GM23248 (cell line): ENCODE measurements around the gene MMEL1. TPM values are rescaled to one million over a fixed set of nuclear protein-coding genes. Genes with fewer than 3 reads are reported as not detected.

ENCODE experiments used
- DNase-seq: peaks from one replicate; pipeline ENCODE4 v3.0.0-alpha.2; 2015
- H2AFZ ChIP-seq: fragments of 200-600 bp; sonication (generic); 2 replicates; pipeline ENCODE4 v1.6.1; 2016; ENCODE audit warnings: antibody characterized with exemption
- H3F3A ChIP-seq: fragments of 200-600 bp; sonication (generic); 2 replicates; pipeline ENCODE4 v1.6.1; 2016; ENCODE audit warnings: mild to moderate bottlenecking, antibody characterized with exemption, mixed run types; ENCODE audit not compliant: insufficient read depth
- H3K27ac ChIP-seq: fragments of 200-600 bp; sonication (generic); 2 replicates; pipeline ENCODE4 v1.5.1; 2016; ENCODE audit warnings: mild to moderate bottlenecking
- H3K27me3 ChIP-seq: fragments of 200-600 bp; sonication (generic); replicated peaks from 2 replicates; pipeline ENCODE4 v1.6.1; 2016; ENCODE audit warnings: mild to moderate bottlenecking; ENCODE audit not compliant: insufficient read depth
- H3K36me3 ChIP-seq: fragments of 200-600 bp; sonication (generic); 2 replicates; pipeline ENCODE4 v1.6.1; 2016; ENCODE audit warnings: low read depth, mild to moderate bottlenecking
- H3K4me1 ChIP-seq: fragments of 200-600 bp; sonication (generic); 2 replicates; pipeline ENCODE4 v1.6.1; 2016; ENCODE audit warnings: mild to moderate bottlenecking; ENCODE audit not compliant: insufficient read depth
- H3K4me2 ChIP-seq: fragments of 200-600 bp; sonication (generic); one replicate; pipeline ENCODE4 v1.6.1; 2016; ENCODE audit warnings: mild to moderate bottlenecking; ENCODE audit not compliant: unreplicated experiment
- H3K4me3 ChIP-seq: fragments of 200-600 bp; sonication (generic); 2 replicates; pipeline ENCODE4 v1.5.1; 2016; ENCODE audit warnings: mild to moderate bottlenecking
- H3K79me2 ChIP-seq: fragments of 200-600 bp; sonication (generic); 2 replicates; pipeline ENCODE4 v1.6.1; 2016; ENCODE audit warnings: mild to moderate bottlenecking; ENCODE audit not compliant: insufficient read depth
- H3K9ac ChIP-seq: fragments of 200-600 bp; sonication (generic); 2 replicates; pipeline ENCODE4 v1.6.1; 2016; ENCODE audit warnings: mild to moderate bottlenecking
- H3K9me2 ChIP-seq: fragments of 200-600 bp; sonication (generic); 2 replicates; pipeline ENCODE4 v1.6.1; 2016; ENCODE audit warnings: mixed run types, mild to moderate bottlenecking, moderate library complexity; ENCODE audit not compliant: insufficient read depth
- H3K9me3 ChIP-seq: fragments of 200-600 bp; sonication (generic); one replicate; pipeline ENCODE4 v1.6.1; 2017; ENCODE audit warnings: low read depth
- H4K20me1 ChIP-seq: fragments of 200-600 bp; sonication (generic); 2 replicates; pipeline ENCODE4 v1.6.0; 2016; ENCODE audit not compliant: insufficient read depth
- EZH2 ChIP-seq: fragments of 200-600 bp; sonication (generic); IDR thresholded peaks from 2 replicates; pipeline ENCODE4 v1.6.1; 2018; ENCODE audit warnings: antibody characterized with exemption, mild to moderate bottlenecking; ENCODE audit not compliant: insufficient read depth, poor library complexity, severe bottlenecking
- EZH2phosphoT487 ChIP-seq: fragments of 200-600 bp; sonication (generic); IDR thresholded peaks from 2 replicates; pipeline ENCODE4 v1.6.1; 2018; ENCODE audit warnings: antibody characterized with exemption, moderate library complexity, mild to moderate bottlenecking, low read depth; ENCODE audit not compliant: insufficient read depth
- WGBS, 2 experiments: methylation state at CpG; one replicate each; pipeline ENCODE4 v1.1.6; 2015 to 2017; ENCODE audit warnings: low lambda C conversion rate in 2 of 2, low coverage in 1 of 2; ENCODE audit errors: missing lambda C conversion rate in 2 of 2; 5-methylcytosine and 5-hydroxymethylcytosine counted together
- in situ Hi-C: fragments of 300-500 bp; cut with MboI; formaldehyde crosslinking; loops from 2 replicates; pipeline ENCODE4 v1.15.0; 2020
- polyA plus RNA-seq: library from polyadenylated mRNA; unstranded; fragments of >200 nt; fragmentation: Nextera tagmentation; extraction: Ambion mirVana; gene quantifications from 2 replicates; pipeline ENCODE4 v1.2.1, GENCODE V29; 2016
- total RNA-seq: library from RNA; depleted of rRNA; stranded (reverse); fragments of >200 nt; shearing (Covaris generic); gene quantifications from 2 replicates; pipeline ENCODE4 v1.2.3, GENCODE V29; 2014

Gene MMEL1
- total and polyA plus RNA-seq, 2 experiments from 2014 or later: not detected

DNA sequence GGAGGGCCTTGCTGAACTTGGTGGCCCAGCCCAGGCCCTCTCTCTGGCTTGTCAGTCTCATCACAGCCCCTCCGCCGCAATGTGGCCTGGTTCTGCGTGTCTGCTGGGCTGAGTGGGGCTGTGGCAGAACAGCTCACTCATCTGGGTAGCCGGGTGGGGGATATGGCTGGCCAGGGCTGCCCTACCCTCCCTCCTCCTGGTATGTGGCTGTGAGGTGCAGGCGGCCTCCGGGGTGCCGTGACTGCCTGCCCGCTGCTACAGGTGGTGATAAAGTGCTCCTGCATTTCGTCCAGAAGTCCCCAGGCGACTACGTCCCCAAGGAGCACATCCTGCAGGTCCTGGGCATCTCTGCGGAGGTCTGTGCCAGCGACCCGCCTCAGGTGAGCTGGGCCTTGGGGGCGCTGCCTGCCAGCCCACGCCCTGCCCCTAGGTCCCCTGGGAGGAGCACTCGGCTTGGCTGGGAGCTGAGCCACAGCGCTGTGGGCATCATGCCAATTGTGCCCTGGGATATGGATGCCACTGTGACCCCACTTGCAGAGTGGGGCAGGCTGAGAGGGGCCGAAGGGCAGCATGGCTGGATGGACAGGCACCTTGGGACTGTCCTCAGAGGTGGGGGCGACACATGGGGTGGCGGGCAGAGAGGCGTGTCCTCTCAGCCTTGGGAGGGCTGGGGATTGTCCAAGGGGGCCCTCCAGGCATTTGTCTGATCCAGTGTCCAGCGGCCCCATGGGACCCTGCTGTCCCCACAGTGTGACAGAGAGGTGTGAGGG, 44.0 kb downstream of the MMEL1 start:
- no peak for DNase-seq
- no peak overlapping the region for H3K27ac ChIP-seq
- in situ Hi-C loops: no loop called here
- no peak overlapping the region for H3K4me3 ChIP-seq
- WGBS, 2 experiments: 85 to 95% methylated on average over 19 to 21 of the region's 23 CpGs
- H2AFZ ChIP-seq: no peak overlapping the region
- no peaks in the 10 kb centered on the region for H3K36me3 ChIP-seq
- H3K9me3 ChIP-seq: no peaks in the 10 kb centered on the region
- H3K79me2 ChIP-seq: no peaks in the 10 kb centered on the region
- H3K9me2 ChIP-seq: no peaks in the 10 kb centered on the region
- H3K9ac ChIP-seq: no peak overlapping the region
- H4K20me1 ChIP-seq: no peaks in the 10 kb centered on the region
- TF ChIP-seq EZH2 (no peak), EZH2phosphoT487 (no peak)
- H3K27me3 ChIP-seq: no peaks in the 10 kb centered on the region
- H3F3A ChIP-seq: no peaks in the 10 kb centered on the region
- H3K4me2 ChIP-seq: no peak overlapping the region
- H3K4me1 ChIP-seq: no peaks in the 10 kb centered on the region

DNA sequence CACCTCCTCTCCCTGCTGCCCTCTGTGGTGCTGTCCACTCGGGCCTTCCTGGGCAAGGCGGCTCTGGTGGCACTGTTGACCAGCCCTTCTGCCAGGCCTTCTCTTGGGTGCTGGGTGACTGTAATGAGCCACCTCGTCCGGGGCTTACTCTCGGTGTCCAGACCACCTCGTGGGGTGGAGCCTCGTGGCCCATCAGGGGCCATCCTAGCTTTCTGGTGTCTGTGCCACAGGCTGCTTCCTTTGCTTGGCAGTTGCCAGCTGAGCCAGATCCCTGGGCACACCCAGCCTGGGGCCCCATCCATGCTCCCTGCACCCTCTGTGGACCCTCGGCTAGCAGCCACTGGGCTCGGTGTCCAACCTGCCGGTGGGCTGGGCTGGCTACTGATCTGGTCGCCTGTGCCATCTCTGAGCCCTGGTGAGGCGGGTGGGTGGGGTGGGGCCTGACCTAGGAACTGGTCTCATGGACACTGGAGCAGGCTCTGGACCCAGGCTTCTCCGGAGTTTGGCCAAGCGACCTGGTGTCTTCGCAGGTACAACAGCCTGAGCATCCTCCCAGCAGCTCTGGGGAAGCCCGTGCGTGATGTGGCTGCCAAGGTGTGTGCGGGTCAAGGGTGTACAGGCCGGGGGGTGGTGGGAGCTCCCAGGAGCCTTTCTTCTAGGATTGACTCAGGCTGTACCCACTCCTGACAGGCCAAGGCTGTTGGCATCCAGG, 44.8 kb downstream of the MMEL1 start:
- Histone ChIP-seq H3K27me3 (no peaks in the 10 kb centered on the region), H3K79me2 (no peaks in the 10 kb centered on the region), H3K9me2 (no peaks in the 10 kb centered on the region), H3K9ac (no peak overlapping the region), H3K36me3 (no peaks in the 10 kb centered on the region), H4K20me1 (no peaks in the 10 kb centered on the region), H3K9me3 (no peaks in the 10 kb centered on the region), H3K4me3 (no peak overlapping the region), H3K27ac (no peak overlapping the region), H2AFZ (no peak overlapping the region), H3K4me2 (no peak overlapping the region), H3F3A (no peaks in the 10 kb centered on the region), H3K4me1 (no peaks in the 10 kb centered on the region)
- in situ Hi-C loops: no loop called here
- TF ChIP-seq EZH2 (no peak), EZH2phosphoT487 (no peak)
- 83 to 84% methylated on average over 14 to 18 of the region's 19 CpGs for WGBS, 2 experiments
- DNase-seq: no peak

DNA sequence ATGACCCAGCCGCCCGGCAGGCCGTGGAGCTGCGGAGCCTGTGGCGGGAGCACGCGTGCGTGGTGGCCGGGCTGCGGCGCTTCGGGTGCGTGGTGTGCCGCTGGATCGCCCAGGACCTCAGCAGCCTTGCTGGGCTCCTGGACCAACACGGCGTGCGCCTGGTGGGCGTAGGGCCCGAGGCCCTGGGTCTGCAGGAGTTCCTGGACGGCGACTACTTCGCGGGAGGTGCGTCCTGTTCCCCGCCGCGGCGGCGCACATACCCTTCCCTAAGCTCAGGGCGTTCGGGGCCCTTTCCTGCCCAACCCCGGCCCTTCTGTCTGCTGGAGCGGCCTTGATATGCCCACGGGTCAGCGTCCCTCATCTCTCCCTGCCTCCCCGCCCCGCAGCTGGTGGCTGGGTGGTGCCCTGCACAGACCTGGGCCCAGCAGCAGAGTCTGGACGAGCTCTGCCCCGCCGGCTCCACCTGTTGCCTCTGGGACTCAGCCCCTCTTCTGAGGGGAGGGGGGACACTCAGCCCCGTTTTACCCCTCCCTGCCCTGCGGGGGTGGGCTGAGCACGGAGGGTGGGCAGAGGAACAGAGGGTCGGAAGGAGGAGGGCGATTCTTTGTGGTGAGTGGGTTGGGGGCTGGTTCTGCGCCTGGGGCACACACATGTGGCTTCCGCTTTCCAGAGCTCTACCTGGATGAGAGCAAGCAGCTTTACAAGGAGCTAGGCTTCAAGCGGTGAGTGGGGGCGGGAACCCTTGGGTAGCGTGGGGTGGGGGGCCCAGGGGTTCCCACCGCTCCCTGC, 45.6 kb downstream of the MMEL1 start:
- DNase-seq: peak; percentile 60
- WGBS, 2 experiments: 18 to 21% methylated on average over 27 to 40 of the region's 52 CpGs
- Histone ChIP-seq H3K36me3 (no peaks in the 10 kb centered on the region), H3F3A (no peaks in the 10 kb centered on the region), H2AFZ (peak overlapping the region; percentile 71), H3K27me3 (no peaks in the 10 kb centered on the region), H3K9ac (peak overlapping the region; percentile 75), H4K20me1 (no peaks in the 10 kb centered on the region), H3K4me3 (peak overlapping the region; percentile 87), H3K4me2 (peak overlapping the region; percentile 67), H3K27ac (no peak overlapping the region), H3K9me2 (no peaks in the 10 kb centered on the region), H3K4me1 (no peaks in the 10 kb centered on the region), H3K9me3 (no peaks in the 10 kb centered on the region), H3K79me2 (no peaks in the 10 kb centered on the region)
- TF ChIP-seq EZH2phosphoT487: no peak
- TF ChIP-seq EZH2: no peak
- in situ Hi-C loops: no loop called here
